Prostate gland (tissue), 2 donors: Measurements from ENCODE around the gene NSUN6.

Source experiments
- CTCF ChIP-seq, 4 experiments: fragments of 200-600 bp in 2 of 4; fragments of 450-650 bp in 2 of 4; sonication (generic) in 2 of 4; IDR thresholded peaks; 1 replicate in 3 of 4; 2 replicates in 1 of 4; pipeline ENCODE4 v1.5.1; 2016 to 2019; ENCODE audit warnings: antibody characterized with exemption in 4 of 4, mild to moderate bottlenecking in 2 of 4, moderate library complexity in 2 of 4
- POLR2A ChIP-seq: fragments of 450-650 bp; IDR thresholded peaks from one replicate; pipeline ENCODE4 v1.6.1; 2016; ENCODE audit warnings: antibody characterized with exemption, mild to moderate bottlenecking

GRCh38 chr10:18528292-18528691, 123.1 kb downstream of the NSUN6 start:
- TF ChIP-seq CTCF (IDR thresholded peaks at IDR 0.05), result no peak
- TF ChIP-seq POLR2A, result no peak
